GM12801 (cell line): ENCODE data around the gene ZACN.

Source experiments
- CTCF ChIP-seq: IDR thresholded peaks from one replicate; pipeline ENCODE4 v1.5.1; 2011; ENCODE audit warnings: control low read depth; ENCODE audit not compliant: insufficient read length; ENCODE audit errors: extremely low read depth

The ZACN gene

GRCh38 chr17:76063875-76064546 lies 15.0 kb upstream of the ZACN start:
- no peak for TF ChIP-seq CTCF

- no peak for TF ChIP-seq CTCF
Measured at GRCh38 chr17:76065775-76066174, 13.2 kb upstream of the ZACN start.

- TF ChIP-seq CTCF: no peak
Measured at GRCh38 chr17:76071531-76072147, 7.3 kb upstream of the ZACN start.

- TF ChIP-seq CTCF: no peak
Measured at GRCh38 chr17:76072148-76072858, 6.7 kb upstream of the ZACN start, which contains the start of gene SRP68. Gene SRP68, minus strand, starts transcription at chr17:76072517. Its CDS starts 26 bp downstream, at chr17:76072491.

- TF ChIP-seq CTCF: no peak
Measured at GRCh38 chr17:76074390-76075363, 4.3 kb upstream of the ZACN start, which contains the start of gene GALR2. Gene GALR2, plus strand, starts transcription at chr17:76074781. Its CDS starts 103 bp downstream, at chr17:76074884.

- TF ChIP-seq CTCF: no peak
Measured at GRCh38 chr17:76075364-76076145, 3.4 kb upstream of the ZACN start.
